Mucosa of stomach (tissue), 1 donor: ENCODE data around the gene PPP1R10.
A peak's percentile ranks its signal among the peaks of the same experiment; 100 is the strongest.

Experiments used
- H3K27me3 ChIP-seq: one replicate; pipeline ENCODE4 v1.7.0; 2013; ENCODE audit warnings: mild to moderate bottlenecking, low read length; ENCODE audit not compliant: control insufficient read depth, insufficient read depth
- H3K36me3 ChIP-seq: one replicate; pipeline ENCODE4 v1.7.0; 2013; ENCODE audit warnings: low read length; ENCODE audit not compliant: control insufficient read depth, insufficient read depth
- H3K4me1 ChIP-seq: one replicate; pipeline ENCODE4 v1.7.0; 2013; ENCODE audit warnings: mild to moderate bottlenecking, low read length; ENCODE audit not compliant: control insufficient read depth, insufficient read depth
- H3K4me3 ChIP-seq: one replicate; pipeline ENCODE4 v1.7.0; 2013; ENCODE audit warnings: low read length
- H3K9ac ChIP-seq: one replicate; pipeline ENCODE4 v1.7.0; 2013; ENCODE audit warnings: mild to moderate bottlenecking, low read length, moderate library complexity
- H3K9me3 ChIP-seq: one replicate; pipeline ENCODE4 v1.7.0; 2013; ENCODE audit warnings: mild to moderate bottlenecking, low read length, moderate library complexity; ENCODE audit not compliant: control insufficient read depth
- donor health status: Pancreatic carcinoma.

PPP1R10 gene

DNA sequence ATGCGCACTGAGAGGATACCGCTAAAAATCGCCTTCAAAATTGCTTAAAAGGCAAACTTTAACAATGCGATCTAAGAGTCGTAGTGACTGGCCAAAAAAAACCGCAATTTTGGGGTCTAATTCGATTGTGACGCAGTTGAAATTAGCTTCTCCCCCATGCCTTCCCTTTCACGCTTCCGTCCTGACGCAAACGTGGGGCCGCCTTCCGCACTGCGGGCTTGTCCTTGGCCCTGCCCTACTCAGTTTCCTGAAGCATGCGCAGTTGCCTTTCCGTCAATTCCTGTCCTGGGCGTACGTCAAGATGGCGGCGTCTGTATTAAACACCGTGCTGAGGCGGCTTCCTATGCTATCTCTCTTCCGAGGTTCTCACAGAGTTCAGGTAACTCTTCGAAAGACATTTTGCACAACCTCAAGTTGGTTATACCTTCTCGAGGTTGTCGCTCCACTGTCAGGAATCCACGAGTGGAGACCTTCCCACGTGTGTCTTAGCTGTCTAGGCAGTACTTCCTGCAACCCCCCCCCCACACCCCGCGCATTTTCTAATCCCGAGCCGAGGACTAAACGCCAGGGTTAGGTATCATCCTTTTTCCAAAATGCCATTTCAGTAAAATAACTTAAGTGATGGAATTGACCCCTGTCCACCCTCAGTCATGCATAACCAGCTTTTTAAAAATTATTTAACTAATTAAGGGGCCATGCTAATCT lies 674 bp upstream of the PPP1R10 start, which contains the start of gene MRPS18B:
Gene MRPS18B (plus strand): TSS at position 276 of the 705 bp plus-strand sequence. CDS start 26 bp downstream, at position 302.
- peaks cover 31% of the 10 kb centered on the region for H3K4me1 ChIP-seq
- no peaks in the 10 kb centered on the region for H3K27me3 ChIP-seq
- H3K36me3 ChIP-seq, result peaks cover 20% of the 10 kb centered on the region

DNA sequence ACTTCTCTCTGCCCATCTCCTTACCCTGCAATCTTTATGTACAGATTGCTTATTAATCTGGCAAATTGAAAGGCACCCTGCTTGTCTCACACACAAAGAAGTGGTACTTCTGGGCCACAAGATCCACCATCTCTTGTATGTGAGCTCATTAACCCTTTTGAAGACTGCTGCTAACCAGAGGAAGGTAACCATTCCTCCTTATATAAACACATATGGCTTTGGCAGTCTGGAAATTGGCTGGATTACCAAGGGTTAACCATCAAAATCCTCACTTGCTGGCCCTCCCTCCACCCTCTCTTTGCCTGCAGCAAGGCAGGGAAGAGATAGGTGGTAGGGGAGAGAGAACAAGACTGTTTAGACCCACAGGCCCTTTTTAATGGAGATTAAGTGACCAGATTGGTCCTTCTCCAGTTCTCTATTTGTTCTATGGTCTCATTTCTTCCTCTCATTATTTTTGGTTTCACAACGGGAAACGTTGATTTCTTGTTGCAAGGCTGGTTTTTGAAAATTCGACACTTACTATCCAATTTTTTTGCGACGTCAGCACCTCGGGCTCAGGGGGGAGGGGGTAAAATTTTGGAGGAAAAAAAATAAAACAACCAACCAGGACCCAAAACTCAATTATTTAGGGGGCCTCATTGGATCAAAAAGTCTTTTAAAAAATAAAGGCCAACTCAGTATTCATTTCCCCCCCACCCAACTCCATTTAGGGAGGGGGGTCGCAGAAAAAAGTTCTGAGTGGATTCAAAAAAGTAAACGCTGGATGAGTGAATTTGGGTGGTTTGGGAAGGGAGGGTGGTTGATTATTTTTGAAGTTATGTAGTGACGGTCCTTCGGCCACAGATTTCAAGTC lies 859 bp downstream of the PPP1R10 start:
- Histone ChIP-seq H3K9me3 (no peaks in the 10 kb centered on the region), H3K27me3 (no peaks in the 10 kb centered on the region), H3K36me3 (peaks cover 18% of the 10 kb centered on the region), H3K4me1 (peaks cover 31% of the 10 kb centered on the region), H3K9ac (peak overlapping the region; percentile 100), H3K4me3 (peak overlapping the region; percentile 99)

More for the DNA sequence above, 674 bp upstream of the PPP1R10 start, which contains the start of gene MRPS18B:
- Histone ChIP-seq H3K4me3 (peak within 1 kb of the TSS; percentile 99), H3K9ac (peak within 1 kb of the TSS; percentile 100), H3K9me3 (no peaks in the 10 kb centered on the region)

- peak overlapping the region; percentile 100 for H3K9ac ChIP-seq
- peaks cover 31% of the 10 kb centered on the region for H3K4me1 ChIP-seq
- H3K36me3 ChIP-seq, result peaks cover 18% of the 10 kb centered on the region
- no peaks in the 10 kb centered on the region for H3K9me3 ChIP-seq
- no peaks in the 10 kb centered on the region for H3K27me3 ChIP-seq
- peak overlapping the region; percentile 99 for H3K4me3 ChIP-seq
Measured at GRCh38 chr6:30615219-30615957, 1.7 kb downstream of the PPP1R10 start.

DNA sequence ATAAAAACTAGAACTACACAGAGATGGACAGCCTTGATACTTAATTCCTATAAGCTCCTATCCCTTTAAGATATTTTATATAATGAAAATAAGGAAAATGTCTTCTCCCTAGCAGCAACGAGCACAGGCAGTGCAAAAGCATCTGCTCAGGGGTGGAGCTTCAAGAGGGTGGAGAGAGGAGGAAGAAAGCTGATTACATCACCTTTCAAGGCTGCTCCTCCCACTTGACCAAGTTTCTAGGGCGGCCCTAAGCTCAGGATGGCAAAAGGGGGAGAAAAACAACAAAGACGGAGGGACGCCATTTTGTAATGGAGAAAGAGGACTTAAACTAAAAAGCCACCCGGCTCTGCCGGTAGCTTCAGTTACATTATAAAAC lies 2.2 kb downstream of the PPP1R10 start:
- Histone ChIP-seq H3K27me3 (no peaks in the 10 kb centered on the region), H3K4me3 (peak overlapping the region; percentile 48), H3K4me1 (peaks cover 36% of the 10 kb centered on the region), H3K36me3 (peaks cover 18% of the 10 kb centered on the region), H3K9me3 (no peaks in the 10 kb centered on the region), H3K9ac (peak overlapping the region; percentile 100)

DNA sequence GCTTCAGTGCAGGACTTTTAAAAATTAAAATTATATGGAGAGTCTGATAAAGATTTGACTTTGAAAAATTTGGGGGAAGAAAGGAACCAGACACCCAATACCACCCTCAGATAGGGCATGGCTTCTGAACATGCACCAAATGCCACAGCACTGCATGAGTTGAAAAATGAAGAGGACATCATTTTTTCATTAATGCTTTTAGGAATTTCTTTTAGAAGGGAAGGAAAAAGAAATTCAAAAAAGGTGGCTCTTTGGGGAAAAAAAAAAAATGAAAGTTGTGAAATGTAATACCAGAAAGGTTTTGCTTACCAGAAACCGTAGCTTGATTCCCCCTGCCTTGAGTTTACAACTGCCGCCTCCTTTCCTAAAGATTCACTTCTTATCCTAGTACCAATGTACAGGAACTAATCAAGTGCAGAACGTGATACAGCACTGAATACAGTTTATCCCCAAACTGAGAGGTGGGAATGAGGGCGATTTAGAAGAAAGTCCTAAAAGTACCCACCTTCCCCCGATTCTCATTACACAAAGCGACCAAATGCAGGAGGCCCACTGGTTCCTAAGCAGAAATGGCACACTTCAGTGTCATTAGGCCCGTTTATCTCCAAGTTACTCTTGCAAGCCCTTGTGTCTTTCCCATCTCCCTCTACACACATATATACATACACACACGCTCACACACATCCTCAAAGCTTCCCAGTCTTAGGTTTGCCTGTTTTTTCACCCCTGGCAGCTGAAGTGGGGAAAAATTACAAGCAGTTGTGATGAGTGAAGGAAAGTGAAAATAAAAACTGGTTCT lies 2.8 kb downstream of the PPP1R10 start:
- no peaks in the 10 kb centered on the region for H3K9me3 ChIP-seq
- peaks cover 31% of the 10 kb centered on the region for H3K4me1 ChIP-seq
- H3K4me3 ChIP-seq, result peak overlapping the region; percentile 48
- H3K27me3 ChIP-seq, result no peaks in the 10 kb centered on the region
- H3K9ac ChIP-seq, result peak overlapping the region; percentile 100
- peaks cover 18% of the 10 kb centered on the region for H3K36me3 ChIP-seq

DNA sequence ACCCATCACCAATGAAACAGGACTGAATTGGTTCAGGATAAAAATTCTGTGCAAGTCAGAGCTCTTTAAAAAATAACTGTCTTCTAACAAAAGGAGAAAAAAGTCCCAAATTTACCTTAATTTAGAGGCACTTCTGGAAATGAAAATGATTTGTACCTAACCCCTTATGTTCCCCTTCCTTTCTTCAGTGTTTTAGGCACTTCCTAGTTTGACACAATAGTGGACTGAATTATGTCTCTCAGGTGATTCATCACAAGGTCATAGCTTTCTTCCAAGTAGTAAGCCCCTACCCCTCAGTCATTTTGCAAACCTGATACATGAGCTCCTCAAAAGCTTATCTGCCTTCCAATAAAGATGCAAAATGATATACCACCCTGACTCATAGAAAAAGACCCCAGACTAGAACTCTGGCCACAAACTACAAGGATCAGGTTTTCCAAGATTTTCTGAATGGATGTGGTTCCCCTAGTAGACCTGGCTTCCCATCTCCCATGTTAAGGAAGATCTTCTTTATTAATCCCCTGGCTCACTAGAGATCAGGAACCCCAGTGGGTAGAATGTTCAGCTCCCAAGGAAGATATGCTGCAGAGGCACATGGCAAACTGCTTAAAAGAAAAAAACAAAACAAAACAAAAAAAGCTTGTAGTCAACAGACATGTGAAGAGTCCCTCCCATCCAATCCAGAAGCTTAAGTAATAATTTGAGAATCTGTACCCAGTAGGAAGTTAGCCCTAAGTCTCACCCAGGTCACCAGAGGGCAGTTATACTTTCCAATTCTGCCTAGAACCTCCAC lies 3.6 kb downstream of the PPP1R10 start:
- Histone ChIP-seq H3K4me1 (peaks cover 24% of the 10 kb centered on the region), H3K9ac (peak overlapping the region; percentile 1), H3K4me3 (no peak overlapping the region)

DNA sequence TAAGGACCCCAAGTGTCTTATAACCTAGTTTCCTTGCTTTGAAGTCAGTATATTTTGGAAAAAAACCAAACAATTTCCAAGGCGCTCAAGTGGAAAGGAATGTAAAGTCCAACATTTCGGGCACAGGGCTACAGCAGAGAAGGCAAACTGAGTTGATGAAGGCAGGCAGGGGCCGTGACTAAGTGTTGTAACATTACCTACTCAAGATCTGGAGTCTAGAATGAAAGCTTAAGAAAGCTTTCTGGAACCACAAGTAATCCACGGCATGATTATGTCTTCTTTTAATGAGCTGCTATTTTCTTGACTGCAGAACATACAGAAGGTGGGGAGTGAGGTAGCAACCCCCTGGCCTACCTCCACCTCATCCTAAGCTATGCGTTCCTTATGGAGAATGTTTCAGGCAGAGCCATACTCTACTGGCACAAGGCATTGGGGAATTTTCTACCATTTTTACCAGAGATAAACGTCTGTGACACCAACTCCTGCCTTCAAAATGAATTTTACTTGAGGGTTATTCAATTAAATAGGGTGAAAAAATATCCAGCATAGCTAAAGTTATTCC lies 4.3 kb downstream of the PPP1R10 start:
- Histone ChIP-seq H3K4me1 (peaks cover 20% of the 10 kb centered on the region), H3K9ac (no peak overlapping the region), H3K9me3 (no peaks in the 10 kb centered on the region), H3K27me3 (no peaks in the 10 kb centered on the region), H3K36me3 (peaks cover 18% of the 10 kb centered on the region), H3K4me3 (no peak overlapping the region)

More for the DNA sequence above, 3.6 kb downstream of the PPP1R10 start:
- Histone ChIP-seq H3K27me3 (no peaks in the 10 kb centered on the region), H3K36me3 (peaks cover 18% of the 10 kb centered on the region), H3K9me3 (no peaks in the 10 kb centered on the region)

GRCh38 chr6:30612213-30612612 lies 4.8 kb downstream of the PPP1R10 start:
- Histone ChIP-seq H3K9me3 (no peaks in the 10 kb centered on the region), H3K27me3 (no peaks in the 10 kb centered on the region), H3K9ac (no peak overlapping the region), H3K4me1 (peaks cover 20% of the 10 kb centered on the region), H3K4me3 (no peak overlapping the region), H3K36me3 (peaks cover 18% of the 10 kb centered on the region)

GRCh38 chr6:30611856-30612194 lies 5.2 kb downstream of the PPP1R10 start:
- H3K9ac ChIP-seq, result no peak overlapping the region

GRCh38 chr6:30611150-30611855 lies 5.7 kb downstream of the PPP1R10 start:
- H3K9ac ChIP-seq, result no peak overlapping the region
- no peaks in the 10 kb centered on the region for H3K9me3 ChIP-seq
- H3K4me1 ChIP-seq, result peaks cover 20% of the 10 kb centered on the region
- no peaks in the 10 kb centered on the region for H3K27me3 ChIP-seq
- peaks cover 11% of the 10 kb centered on the region for H3K36me3 ChIP-seq
- no peak overlapping the region for H3K4me3 ChIP-seq

More at GRCh38 chr6:30611856-30612194, 5.2 kb downstream of the PPP1R10 start:
- H3K9me3 ChIP-seq, result no peaks in the 10 kb centered on the region
- H3K36me3 ChIP-seq, result peaks cover 16% of the 10 kb centered on the region
- no peaks in the 10 kb centered on the region for H3K27me3 ChIP-seq
- peaks cover 20% of the 10 kb centered on the region for H3K4me1 ChIP-seq
- H3K4me3 ChIP-seq, result no peak overlapping the region
